CD14-positive monocyte (primary cell): ENCODE results near the gene CADM2. TPM values are rescaled to one million over a fixed set of nuclear protein-coding genes. Genes with fewer than 3 reads are reported as not detected.

Experiments used
- DNase-seq, 3 donors: peaks; one replicate each; pipeline ENCODE4 v3.0.0-alpha.2; 2011 to 2022
- H2AFZ ChIP-seq: 2 replicates; pipeline ENCODE4 v1.6.0; 2012; ENCODE audit warnings: mild to moderate bottlenecking, low read depth, low read length, inconsistent platforms; ENCODE audit not compliant: insufficient read depth, poor library complexity, severe bottlenecking
- H3K27ac ChIP-seq, 2 donors: 1 replicate in 1 of 2; 2 replicates in 1 of 2; pipeline ENCODE4 v1.5.1; 2012 to 2013; ENCODE audit warnings: low read length in 2 of 2, control low read depth in 1 of 2, inconsistent platforms in 1 of 2, low read depth in 1 of 2, mild to moderate bottlenecking in 1 of 2
- H3K27me3 ChIP-seq, 2 donors: one replicate each; pipeline versions ENCODE4 v1.6.0 to v1.6.1; 2011 to 2013; ENCODE audit warnings: low read length in 2 of 2; ENCODE audit not compliant: control insufficient read depth in 2 of 2, insufficient read depth in 2 of 2
- H3K36me3 ChIP-seq, 2 donors: replicated peaks in 1 of 2; 1 replicate in 1 of 2; 2 replicates in 1 of 2; pipeline versions ENCODE4 v1.5.1 to v1.6.1; 2012 to 2013; ENCODE audit warnings: low read length in 2 of 2, control low read depth in 1 of 2, inconsistent platforms in 1 of 2, mild to moderate bottlenecking in 1 of 2; ENCODE audit not compliant: insufficient read depth in 2 of 2, control insufficient read depth in 1 of 2
- H3K4me1 ChIP-seq, 2 donors: 1 replicate in 1 of 2; 2 replicates in 1 of 2; pipeline versions ENCODE4 v1.5.1 to v1.6.1; 2012 to 2013; ENCODE audit warnings: low read length in 2 of 2, control low read depth in 1 of 2, inconsistent platforms in 1 of 2, mild to moderate bottlenecking in 1 of 2, moderate library complexity in 1 of 2; ENCODE audit not compliant: insufficient read depth in 2 of 2, control insufficient read depth in 1 of 2
- H3K4me2 ChIP-seq: replicated peaks from 2 replicates; pipeline ENCODE3; 2012; ENCODE audit warnings: low read length, moderate library complexity, mild to moderate bottlenecking; ENCODE audit not compliant: poor library complexity, severe bottlenecking; ENCODE audit errors: extremely low read depth
- H3K4me3 ChIP-seq, 3 experiments: fragments of 200-600 bp in 1 of 3; sonication (generic) in 1 of 3; replicated peaks in 1 of 3; 1 replicate in 2 of 3; 2 replicates in 1 of 3; pipeline ENCODE4 v1.5.1; 2011 to 2013; ENCODE audit warnings: low read length in 3 of 3, mild to moderate bottlenecking in 3 of 3, control low read depth in 2 of 3, low read depth in 2 of 3, inconsistent platforms in 1 of 3, moderate library complexity in 1 of 3
- H3K79me2 ChIP-seq: 2 replicates; pipeline ENCODE4 v1.6.0; 2012; ENCODE audit warnings: mild to moderate bottlenecking, control low read depth, inconsistent platforms, low read length, moderate library complexity; ENCODE audit not compliant: insufficient read depth
- H3K9ac ChIP-seq: 2 replicates; pipeline ENCODE4 v1.6.0; 2017; ENCODE audit warnings: low read length, mild to moderate bottlenecking; ENCODE audit not compliant: insufficient read depth, poor library complexity, severe bottlenecking
- H3K9me3 ChIP-seq, 2 donors: replicated peaks in 1 of 2; 1 replicate in 1 of 2; 2 replicates in 1 of 2; pipeline versions ENCODE4 v1.5.1 to v1.6.1; 2012 to 2013; ENCODE audit warnings: low read length in 2 of 2, control low read depth in 1 of 2; ENCODE audit not compliant: control insufficient read depth in 1 of 2, insufficient read depth in 1 of 2
- H4K20me1 ChIP-seq: 2 replicates; pipeline ENCODE4 v1.6.0; 2012; ENCODE audit warnings: mild to moderate bottlenecking, low read length, control low read depth, moderate library complexity; ENCODE audit not compliant: insufficient read depth
- H3K27ac Mint-ChIP-seq, 7 donors: one replicate each; pipeline ENCODE4 v1.8.0; 2020; ENCODE audit warnings: mild to moderate bottlenecking in 7 of 7, mixed read lengths in 7 of 7, moderate library complexity in 6 of 7, inconsistent platforms in 2 of 7
- H3K27me3 Mint-ChIP-seq, 3 donors: one replicate each; pipeline ENCODE4 v1.8.0; 2021 to 2022; ENCODE audit warnings: low read depth in 3 of 3, mild to moderate bottlenecking in 3 of 3, mixed read lengths in 3 of 3, moderate library complexity in 3 of 3, inconsistent platforms in 1 of 3
- H3K36me3 Mint-ChIP-seq, 2 donors: one replicate each; pipeline ENCODE4 v1.8.0; 2020; ENCODE audit warnings: mixed read lengths in 2 of 2, inconsistent platforms in 1 of 2, mild to moderate bottlenecking in 1 of 2
- H3K4me1 Mint-ChIP-seq: one replicate; pipeline ENCODE4 v1.8.0; 2020; ENCODE audit warnings: mild to moderate bottlenecking, mixed read lengths
- H3K4me3 Mint-ChIP-seq, 2 donors: one replicate each; pipeline ENCODE4 v1.8.0; 2020; ENCODE audit warnings: mild to moderate bottlenecking in 2 of 2, mixed read lengths in 2 of 2, moderate library complexity in 1 of 2
- H3K9me3 Mint-ChIP-seq, 7 donors: one replicate each; pipeline ENCODE4 v1.8.0; 2020 to 2022; ENCODE audit warnings: mixed read lengths in 7 of 7, mild to moderate bottlenecking in 6 of 7, moderate library complexity in 6 of 7, inconsistent platforms in 2 of 7
- WGBS: methylation state at CpG from one replicate; pipeline ENCODE4 v1.1.5; 2013; ENCODE audit warnings: missing lambda C conversion rate; ENCODE audit not compliant: insufficient coverage; 5-methylcytosine and 5-hydroxymethylcytosine counted together
- intact Hi-C, 2 donors: fragments of 100-400 bp; cut with micrococcal nuclease; formaldehyde crosslinking; loops; one replicate each; pipeline versions ENCODE4 v1.15.0 to v1.15.1; 2023
- polyA plus RNA-seq, 3 donors: library from polyadenylated mRNA; depleted of rRNA in 1 of 3; unstranded in 2 of 3; stranded (reverse) in 1 of 3; fragments of 300-500 nt in 2 of 3; fragments of >200 nt in 1 of 3; fragmentation: Illumina TruSeq in 2 of 3; gene quantifications; 1 replicate in 2 of 3; 2 replicates in 1 of 3; pipeline ENCODE4 v1.2.3, GENCODE V29; 2012 to 2021
- TF ChIP-seq, protein P1 (sequence below): fragments of 200-600 bp; IDR thresholded peaks from one replicate; pipeline ENCODE4 v1.8.0; 2022; ENCODE audit warnings: antibody characterized with exemption, mild to moderate bottlenecking

The CADM2 gene
- polyA plus RNA-seq, 3 donors = not detected

- no peaks in the 10 kb centered on the region for H3K79me2 ChIP-seq
- intact Hi-C loops = no loop called here
- H2AFZ ChIP-seq = no peak overlapping the region
- H3K4me3 Mint-ChIP-seq = no peak overlapping the region
- H3K4me3 ChIP-seq = no peak overlapping the region
- TF ChIP-seq, protein P1, sequence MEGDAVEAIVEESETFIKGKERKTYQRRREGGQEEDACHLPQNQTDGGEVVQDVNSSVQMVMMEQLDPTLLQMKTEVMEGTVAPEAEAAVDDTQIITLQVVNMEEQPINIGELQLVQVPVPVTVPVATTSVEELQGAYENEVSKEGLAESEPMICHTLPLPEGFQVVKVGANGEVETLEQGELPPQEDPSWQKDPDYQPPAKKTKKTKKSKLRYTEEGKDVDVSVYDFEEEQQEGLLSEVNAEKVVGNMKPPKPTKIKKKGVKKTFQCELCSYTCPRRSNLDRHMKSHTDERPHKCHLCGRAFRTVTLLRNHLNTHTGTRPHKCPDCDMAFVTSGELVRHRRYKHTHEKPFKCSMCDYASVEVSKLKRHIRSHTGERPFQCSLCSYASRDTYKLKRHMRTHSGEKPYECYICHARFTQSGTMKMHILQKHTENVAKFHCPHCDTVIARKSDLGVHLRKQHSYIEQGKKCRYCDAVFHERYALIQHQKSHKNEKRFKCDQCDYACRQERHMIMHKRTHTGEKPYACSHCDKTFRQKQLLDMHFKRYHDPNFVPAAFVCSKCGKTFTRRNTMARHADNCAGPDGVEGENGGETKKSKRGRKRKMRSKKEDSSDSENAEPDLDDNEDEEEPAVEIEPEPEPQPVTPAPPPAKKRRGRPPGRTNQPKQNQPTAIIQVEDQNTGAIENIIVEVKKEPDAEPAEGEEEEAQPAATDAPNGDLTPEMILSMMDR = no peak
- no peak for DNase-seq
- no peaks in the 10 kb centered on the region for H3K9me3 ChIP-seq
- no peak overlapping the region for H3K27ac ChIP-seq
- no peak overlapping the region for H3K4me2 ChIP-seq
- H3K27ac Mint-ChIP-seq = no peak overlapping the region
- no peaks in the 10 kb centered on the region for H3K4me1 ChIP-seq
- no peaks in the 10 kb centered on the region for H3K36me3 ChIP-seq
- no peaks in the 10 kb centered on the region for H4K20me1 ChIP-seq
- H3K36me3 Mint-ChIP-seq = no peaks in the 10 kb centered on the region
- no CpG with 5 or more reads among the region's 1 CpG for WGBS
- no peaks in the 10 kb centered on the region for H3K27me3 Mint-ChIP-seq
- no peaks in the 10 kb centered on the region for H3K4me1 Mint-ChIP-seq
- H3K9ac ChIP-seq = no peak overlapping the region
- H3K9me3 Mint-ChIP-seq = no peaks in the 10 kb centered on the region
- H3K27me3 ChIP-seq = no peaks in the 10 kb centered on the region
Measured at GRCh38 chr3:85264381-85264780, 305.6 kb downstream of the CADM2 start.

GRCh38 chr3:85270488-85270887 lies 311.7 kb downstream of the CADM2 start:
- no peak for DNase-seq
- no peaks in the 10 kb centered on the region for H3K36me3 ChIP-seq
- no peak overlapping the region for H3K9ac ChIP-seq
- Mint-ChIP-seq H3K9me3 (no peaks in the 10 kb centered on the region), H3K27ac (no peak overlapping the region), H3K36me3 (no peaks in the 10 kb centered on the region), H3K4me1 (no peaks in the 10 kb centered on the region), H3K4me3 (no peak overlapping the region), H3K27me3 (no peaks in the 10 kb centered on the region)
- no peaks in the 10 kb centered on the region for H3K9me3 ChIP-seq
- no peak overlapping the region for H3K4me3 ChIP-seq
- no peaks in the 10 kb centered on the region for H3K4me1 ChIP-seq
- no peaks in the 10 kb centered on the region for H4K20me1 ChIP-seq
- no peak overlapping the region for H2AFZ ChIP-seq
- intact Hi-C loops = no loop called here
- H3K27ac ChIP-seq = no peak overlapping the region
- TF ChIP-seq, protein P1 = no peak
- H3K27me3 ChIP-seq = no peaks in the 10 kb centered on the region
- H3K4me2 ChIP-seq = no peak overlapping the region
- no peaks in the 10 kb centered on the region for H3K79me2 ChIP-seq
- WGBS = no CpG with 5 or more reads among the region's 1 CpG
